HG02970 (cell line): Measurements from ENCODE around the gene C5.

Source experiments
- ATAC-seq: cut with Tn5 transposase; IDR thresholded peaks from one replicate; pipeline ENCODE4 v1.9.1; 2021; ENCODE audit warnings: mild to moderate bottlenecking, moderate library complexity, moderate number of reproducible peaks; ENCODE audit not compliant: unreplicated experiment, low FRiP score

The C5 gene

GRCh38 chr9:120915854-120916470 lies 134.1 kb downstream of the C5 start:
- no peak for ATAC-seq

GRCh38 chr9:120914953-120915352 lies 135.1 kb downstream of the C5 start:
- ATAC-seq = no peak

GRCh38 chr9:120914396-120914795 lies 135.7 kb downstream of the C5 start:
- ATAC-seq = no peak

GRCh38 chr9:120913647-120914264 lies 136.3 kb downstream of the C5 start:
- ATAC-seq = no peak

GRCh38 chr9:120912958-120913646 lies 137.0 kb downstream of the C5 start:
- ATAC-seq = no peak

- ATAC-seq = no peak
Observed at GRCh38 chr9:120911295-120911837, 138.7 kb downstream of the C5 start.

GRCh38 chr9:120910643-120911042 lies 139.4 kb downstream of the C5 start:
- ATAC-seq = no peak

- no peak for ATAC-seq
Observed at GRCh38 chr9:120909904-120910303, 140.2 kb downstream of the C5 start.

GRCh38 chr9:120905315-120906164 lies 144.5 kb downstream of the C5 start:
- no peak for ATAC-seq

- no peak for ATAC-seq
Observed at GRCh38 chr9:120904978-120905301, 145.1 kb downstream of the C5 start.

- ATAC-seq = no peak
Observed at GRCh38 chr9:120904061-120904977, 145.8 kb downstream of the C5 start.

- ATAC-seq = no peak
Observed at GRCh38 chr9:120902569-120903535, 147.2 kb downstream of the C5 start.
